ENCODE data around the gene PARD3.

The PARD3 gene

GRCh38 chr10:34679177-34679576 lies 135.9 kb downstream of the PARD3 start:
- DNase-seq = no peak

- DNase-seq = no peak
Measured at GRCh38 chr10:34677591-34677990, 137.5 kb downstream of the PARD3 start.

GRCh38 chr10:34677132-34677531 lies 138.0 kb downstream of the PARD3 start:
- no peak for DNase-seq

- DNase-seq = no peak
Measured at GRCh38 chr10:34674176-34674575, 140.9 kb downstream of the PARD3 start.

GRCh38 chr10:34670081-34670480 lies 145.0 kb downstream of the PARD3 start:
- DNase-seq = no peak

- DNase-seq = no peak
Measured at GRCh38 chr10:34669079-34669478, 146.0 kb downstream of the PARD3 start.

- DNase-seq = no peak
Measured at GRCh38 chr10:34667177-34667576, 147.9 kb downstream of the PARD3 start.

- DNase-seq = peak; percentile 81
Measured at GRCh38 chr10:34666008-34666704, 148.9 kb downstream of the PARD3 start.

- DNase-seq = no peak
Measured at GRCh38 chr10:34664706-34665105, 150.4 kb downstream of the PARD3 start.

GRCh38 chr10:34661580-34661979 lies 153.5 kb downstream of the PARD3 start:
- no peak for DNase-seq

- DNase-seq = no peak
Measured at GRCh38 chr10:34658934-34659333, 156.2 kb downstream of the PARD3 start.

- DNase-seq = no peak
Measured at GRCh38 chr10:34656661-34657060, 158.4 kb downstream of the PARD3 start.

GRCh38 chr10:34655286-34656170 lies 159.6 kb downstream of the PARD3 start:
- peak; percentile 81 for DNase-seq

- DNase-seq = no peak
Measured at GRCh38 chr10:34654211-34654610, 160.9 kb downstream of the PARD3 start.

- DNase-seq = no peak
Measured at GRCh38 chr10:34653530-34653929, 161.6 kb downstream of the PARD3 start.

- peak; percentile 79 for DNase-seq
Measured at GRCh38 chr10:34651416-34652195, 163.5 kb downstream of the PARD3 start.

GRCh38 chr10:34650156-34650555 lies 164.9 kb downstream of the PARD3 start:
- DNase-seq = peak; percentile 26

- DNase-seq = peak; percentile 9
Measured at GRCh38 chr10:34649385-34649784, 165.7 kb downstream of the PARD3 start.

GRCh38 chr10:34648919-34649318 lies 166.2 kb downstream of the PARD3 start:
- peak; percentile 40 for DNase-seq

- DNase-seq = peak; percentile 27
Measured at GRCh38 chr10:34647875-34648865, 166.9 kb downstream of the PARD3 start.

- peak; percentile 6 for DNase-seq
Measured at GRCh38 chr10:34647160-34647559, 167.9 kb downstream of the PARD3 start.

GRCh38 chr10:34646331-34646730 lies 168.8 kb downstream of the PARD3 start:
- no peak for DNase-seq
